HG03175 (cell line): ENCODE measurements around the gene NIM1K.
"Not testable (repeated sequence)": the region's sequence is repeated elsewhere in the genome, so short reads cannot be mapped to it uniquely, and the experiment has no call there.

Experiments
- ATAC-seq: cut with Tn5 transposase; IDR thresholded peaks from one replicate; pipeline ENCODE4 v1.9.1; 2021; ENCODE audit warnings: mild to moderate bottlenecking, moderate library complexity; ENCODE audit not compliant: unreplicated experiment

Gene NIM1K

DNA sequence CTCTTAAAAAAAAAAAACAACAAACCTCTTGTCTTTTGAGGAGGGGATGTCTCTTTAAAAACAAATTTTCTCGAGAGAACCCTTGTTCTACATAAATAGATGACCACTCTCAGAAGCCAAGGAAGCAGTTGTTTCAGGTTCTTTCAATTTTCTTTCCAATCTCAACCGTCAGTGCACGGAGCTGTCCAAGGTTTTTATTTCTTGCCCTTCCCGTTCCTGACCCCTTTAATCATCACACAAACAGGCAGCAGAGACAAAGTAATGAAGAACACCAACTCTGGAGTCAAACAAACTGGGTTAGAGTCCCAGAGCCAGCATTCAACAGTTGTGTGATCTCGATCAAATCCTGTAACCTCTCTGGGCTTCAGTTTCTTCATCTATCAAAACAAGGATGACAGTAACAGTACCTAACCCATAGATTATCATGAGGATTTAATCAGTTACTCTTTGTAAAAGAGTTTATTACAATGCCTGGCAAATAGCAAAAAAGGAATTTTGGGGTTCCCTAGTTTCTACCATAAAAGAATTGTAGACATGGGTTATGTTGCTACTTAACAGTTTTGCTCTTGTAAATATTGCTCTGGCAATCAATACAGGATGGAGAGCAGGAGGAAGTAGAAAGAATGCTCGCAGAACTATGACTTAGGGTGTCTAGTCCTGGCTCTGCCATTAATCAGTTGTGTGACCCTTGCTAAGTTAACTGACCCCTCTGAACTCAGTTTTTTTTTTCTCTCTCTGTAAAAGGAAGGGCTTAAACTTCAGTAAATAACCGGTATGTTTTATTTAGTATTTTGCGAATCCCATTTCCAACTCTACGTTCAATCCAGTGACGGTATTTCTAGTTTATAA lies 1.0 kb upstream of the NIM1K start:
- ATAC-seq, result no peak

GRCh38 chr5:43192558-43193180 lies 644 bp downstream of the NIM1K start:
- ATAC-seq, result peak; percentile 33

GRCh38 chr5:43193181-43193893 lies 1.3 kb downstream of the NIM1K start:
- ATAC-seq, result peak; percentile 66

GRCh38 chr5:43193894-43194265 lies 1.9 kb downstream of the NIM1K start:
- no peak for ATAC-seq

- no peak for ATAC-seq
Measured at GRCh38 chr5:43195670-43196265, 3.7 kb downstream of the NIM1K start.

- ATAC-seq, result no peak
Measured at GRCh38 chr5:43197535-43197934, 5.5 kb downstream of the NIM1K start.

DNA sequence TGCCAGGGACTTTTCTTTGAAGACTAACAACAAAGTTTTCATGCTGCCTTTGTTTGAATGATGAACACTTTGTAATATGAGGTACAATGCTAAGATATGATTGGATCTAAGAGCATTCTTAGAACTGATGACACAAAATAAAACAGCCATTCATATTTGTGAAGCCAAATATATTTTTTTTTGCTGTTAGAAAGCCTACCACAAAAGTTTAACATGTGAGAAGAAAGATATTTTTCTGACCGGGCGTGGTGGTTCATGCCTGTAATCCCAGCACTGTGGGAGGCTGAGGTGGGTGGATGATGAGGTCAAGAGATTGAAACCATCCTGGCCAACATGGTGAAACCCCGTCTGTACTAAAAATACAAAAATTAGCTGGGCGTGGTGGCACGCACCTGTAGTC lies 9.4 kb downstream of the NIM1K start:
- not testable (repeated sequence) for ATAC-seq

- no peak for ATAC-seq
Measured at GRCh38 chr5:43202380-43202779, 10.4 kb downstream of the NIM1K start.

DNA sequence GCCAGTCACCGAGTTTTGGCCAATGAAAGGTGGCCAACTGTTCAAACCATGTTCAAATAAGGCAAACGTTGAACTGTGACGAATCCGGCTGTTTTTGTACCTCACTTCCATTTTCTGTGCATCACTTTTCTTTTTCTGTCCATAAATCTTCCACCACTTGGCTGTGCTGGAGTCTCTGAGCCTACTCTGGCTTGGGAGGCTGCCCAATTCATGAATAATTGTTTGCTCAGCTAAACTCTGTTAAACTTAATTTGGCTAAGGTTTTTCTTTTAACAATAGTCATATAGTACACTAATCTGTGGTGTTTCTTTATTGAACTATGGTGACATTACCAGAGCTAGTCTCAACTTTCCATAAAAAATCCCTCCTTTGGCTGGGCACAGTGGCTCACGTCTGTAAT lies 11.3 kb downstream of the NIM1K start:
- ATAC-seq, result no peak

DNA sequence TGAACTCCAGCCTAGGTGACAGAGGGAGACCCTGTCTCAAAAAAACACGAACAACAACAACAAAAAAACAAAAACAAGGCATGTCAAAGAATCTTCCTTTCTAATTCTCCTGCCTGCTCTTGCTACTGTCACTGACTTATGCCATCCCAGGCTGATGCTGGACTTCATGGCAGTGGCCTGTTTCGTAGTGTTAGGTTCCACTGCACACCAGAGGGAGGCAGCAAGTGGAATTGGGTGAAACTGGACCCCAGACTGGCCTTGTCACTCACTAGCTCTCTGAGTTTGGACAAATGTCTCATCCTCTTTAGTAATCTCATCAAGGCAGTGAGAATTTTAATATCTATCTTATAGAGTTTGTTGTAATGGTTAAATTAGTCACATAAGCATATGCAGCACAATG lies 12.9 kb downstream of the NIM1K start:
- ATAC-seq, result no peak

DNA sequence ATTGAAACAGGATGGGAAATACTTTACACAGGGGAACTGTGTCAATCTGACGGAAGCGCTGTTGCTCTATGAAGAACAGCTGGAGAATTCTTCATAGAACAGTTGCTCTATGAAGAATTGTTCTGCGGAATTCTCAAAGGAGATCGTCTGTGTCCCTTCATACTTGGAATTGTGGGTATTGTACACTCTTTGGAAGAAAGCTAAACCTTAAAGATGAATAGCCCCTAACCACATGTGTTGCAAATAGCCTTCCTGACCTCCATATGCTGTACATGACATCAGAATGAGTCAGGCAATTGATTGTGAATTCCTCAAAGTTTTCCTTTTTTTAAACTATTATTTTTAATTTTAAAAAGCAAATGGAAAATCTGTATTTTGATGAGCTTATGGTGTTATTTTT lies 15.6 kb downstream of the NIM1K start:
- ATAC-seq, result no peak

DNA sequence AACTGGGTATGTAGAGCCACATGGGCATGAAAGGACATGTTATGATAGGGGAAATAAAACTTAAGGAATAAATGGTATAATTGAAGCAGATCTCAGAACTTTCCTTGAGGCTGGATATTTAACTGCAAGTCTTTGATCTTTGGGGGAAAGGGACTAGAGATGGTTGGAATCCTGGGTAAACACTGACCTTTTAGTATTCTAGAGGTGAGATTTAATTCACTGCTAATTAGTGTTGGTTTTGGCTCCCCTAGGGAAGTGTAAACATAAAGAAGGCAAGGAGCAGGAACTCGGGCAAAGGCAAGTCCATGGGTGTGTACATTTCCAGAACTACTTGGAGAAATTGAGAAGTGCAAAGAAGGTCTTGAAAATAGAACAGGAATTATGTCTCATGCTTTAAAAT lies 16.6 kb downstream of the NIM1K start:
- no peak for ATAC-seq

GRCh38 chr5:43209060-43209459 lies 17.0 kb downstream of the NIM1K start:
- ATAC-seq, result no peak

GRCh38 chr5:43209833-43210232 lies 17.8 kb downstream of the NIM1K start:
- ATAC-seq, result no peak

GRCh38 chr5:43210570-43210969 lies 18.5 kb downstream of the NIM1K start:
- no peak for ATAC-seq

- ATAC-seq, result no peak
Measured at GRCh38 chr5:43213951-43214350, 21.9 kb downstream of the NIM1K start.

- no peak for ATAC-seq
Measured at GRCh38 chr5:43215073-43215631, 23.1 kb downstream of the NIM1K start.

DNA sequence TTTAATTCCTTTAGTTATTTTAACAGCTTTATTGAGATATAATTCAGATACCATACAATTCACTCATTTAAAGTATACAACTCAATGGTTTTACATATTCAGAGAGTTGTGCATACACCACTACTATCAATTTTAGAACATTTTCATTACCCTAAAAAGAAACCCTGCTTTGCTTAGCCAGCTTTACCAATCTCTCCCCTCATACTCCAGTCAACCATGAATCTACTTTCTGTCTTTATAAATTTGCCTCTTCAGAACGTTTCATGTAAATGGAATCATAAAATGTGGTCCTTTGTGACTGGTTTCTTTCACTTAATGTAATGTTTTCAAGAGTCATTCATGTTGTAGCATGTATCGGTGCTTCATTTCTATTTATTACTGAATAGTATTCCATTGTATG lies 24.9 kb downstream of the NIM1K start:
- no peak for ATAC-seq

DNA sequence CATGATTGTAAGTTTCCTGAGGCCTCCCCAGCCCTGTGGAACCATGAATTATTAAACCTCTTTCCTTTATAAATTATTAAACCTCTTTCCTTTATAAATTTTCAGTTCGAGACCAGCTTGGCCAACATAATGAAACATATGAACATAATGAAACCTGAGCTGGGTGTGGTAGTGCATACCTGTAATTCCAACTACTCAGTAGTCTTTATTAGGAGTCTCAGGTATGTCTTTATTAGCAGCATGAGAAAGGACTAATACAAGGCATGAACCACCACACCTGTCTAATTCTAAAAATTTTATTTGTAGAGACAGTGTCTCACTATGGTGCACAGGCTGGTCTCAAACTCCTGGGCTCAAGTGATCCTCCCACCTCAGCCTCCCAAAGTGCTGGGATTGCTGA lies 27.1 kb downstream of the NIM1K start:
- ATAC-seq, result no peak

GRCh38 chr5:43221502-43221901 lies 29.5 kb downstream of the NIM1K start:
- ATAC-seq, result no peak

GRCh38 chr5:43225649-43226245 lies 33.7 kb downstream of the NIM1K start:
- ATAC-seq, result no peak
